GM18520 (cell line): Measurements from ENCODE around the gene BIRC7.

Experiments used
- ATAC-seq: cut with Tn5 transposase; IDR thresholded peaks from one replicate; pipeline ENCODE4 v1.9.1; 2021; ENCODE audit not compliant: unreplicated experiment

Gene BIRC7, protein sequence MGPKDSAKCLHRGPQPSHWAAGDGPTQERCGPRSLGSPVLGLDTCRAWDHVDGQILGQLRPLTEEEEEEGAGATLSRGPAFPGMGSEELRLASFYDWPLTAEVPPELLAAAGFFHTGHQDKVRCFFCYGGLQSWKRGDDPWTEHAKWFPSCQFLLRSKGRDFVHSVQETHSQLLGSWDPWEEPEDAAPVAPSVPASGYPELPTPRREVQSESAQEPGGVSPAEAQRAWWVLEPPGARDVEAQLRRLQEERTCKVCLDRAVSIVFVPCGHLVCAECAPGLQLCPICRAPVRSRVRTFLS

DNA sequence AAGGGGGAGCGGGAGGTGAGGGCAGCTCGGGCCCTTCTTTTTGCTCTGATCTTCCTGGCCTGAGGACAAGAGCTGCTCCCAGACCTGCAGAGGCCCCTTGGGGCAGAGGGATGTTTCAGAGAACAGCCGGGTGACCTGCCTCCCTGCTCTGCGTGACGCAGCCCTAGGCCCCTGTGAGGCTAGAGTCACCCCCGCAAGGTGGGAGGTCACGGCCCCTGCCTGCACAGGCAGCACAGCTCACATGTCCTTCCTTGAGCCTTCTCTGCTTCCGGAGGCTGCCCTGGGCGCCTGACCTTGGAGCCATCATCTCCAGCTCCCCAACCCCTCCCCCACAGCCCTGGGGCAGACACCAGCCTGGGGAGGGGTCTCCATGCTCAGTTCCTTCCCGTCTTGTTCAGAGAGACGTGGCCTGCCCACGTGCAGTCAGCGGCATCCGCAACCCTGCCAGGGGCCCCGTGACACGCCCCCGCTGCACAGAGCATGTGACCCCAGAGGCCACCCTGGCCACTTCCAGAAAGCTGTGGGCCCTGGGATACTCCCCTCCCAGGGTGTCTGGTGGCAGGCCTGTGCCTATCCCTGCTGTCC lies at the start of gene BIRC7:
Gene BIRC7, plus strand, starts transcription at position 507 of the 585 bp plus-strand sequence. CDS start 192 bp downstream, outside the sequence.
- no peak for ATAC-seq

DNA sequence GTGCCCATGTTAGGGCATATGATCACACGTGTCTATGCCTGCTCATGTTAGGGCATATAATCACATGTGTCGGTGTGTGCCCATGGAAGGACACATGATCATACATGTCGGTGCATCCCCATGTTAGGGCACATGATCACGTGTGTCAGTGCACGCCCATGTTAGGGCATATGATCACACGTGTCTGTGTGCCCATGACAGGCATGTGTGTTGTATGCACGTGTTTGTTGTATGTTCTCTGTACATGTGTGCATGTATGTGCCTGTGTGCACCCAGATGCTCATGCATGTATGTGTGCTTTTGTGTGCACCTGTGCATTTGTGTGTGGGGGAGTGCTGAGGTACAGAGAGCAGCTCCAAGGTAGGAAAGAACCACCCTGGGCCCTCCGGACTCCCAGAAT lies 49.6 kb upstream of the BIRC7 start:
- no peak for ATAC-seq

DNA sequence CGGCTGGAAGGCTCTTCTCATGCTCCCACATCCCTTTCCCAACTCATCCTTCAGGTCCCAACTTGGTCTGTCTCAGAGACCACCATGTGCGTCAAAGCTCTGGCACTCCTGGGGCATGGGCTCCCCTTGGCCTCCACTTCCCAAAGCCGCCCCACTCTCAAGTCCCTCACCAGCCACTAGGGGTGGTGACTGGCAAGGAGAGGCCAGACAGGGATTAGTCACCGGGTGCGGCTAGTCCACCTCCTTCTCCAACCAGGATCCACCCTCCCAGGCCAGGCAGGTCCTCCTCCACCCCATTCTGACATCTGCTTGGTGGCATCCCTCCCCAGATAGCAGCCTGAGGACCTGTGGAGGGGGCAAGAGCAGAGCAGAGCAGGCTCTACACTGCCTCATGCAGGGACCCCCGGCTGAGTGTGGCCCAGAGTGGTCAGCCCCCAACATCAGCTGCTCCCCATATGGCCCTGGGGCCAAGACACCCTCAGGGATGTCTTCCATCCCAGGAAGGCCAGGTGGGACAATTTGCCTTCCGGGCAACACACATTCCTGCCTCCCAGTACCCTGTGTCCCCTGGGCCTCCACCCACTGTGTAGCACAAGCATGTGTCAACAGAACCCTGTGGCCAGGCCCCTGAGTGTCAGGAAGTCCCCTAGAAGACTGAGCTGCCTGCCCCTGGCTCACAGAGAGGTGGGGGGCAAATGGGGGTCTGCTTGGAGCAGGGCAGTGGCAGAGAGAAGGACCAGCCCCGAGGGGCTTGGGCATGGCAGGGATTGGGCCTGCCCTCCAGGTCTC lies 49.0 kb upstream of the BIRC7 start:
- no peak for ATAC-seq

DNA sequence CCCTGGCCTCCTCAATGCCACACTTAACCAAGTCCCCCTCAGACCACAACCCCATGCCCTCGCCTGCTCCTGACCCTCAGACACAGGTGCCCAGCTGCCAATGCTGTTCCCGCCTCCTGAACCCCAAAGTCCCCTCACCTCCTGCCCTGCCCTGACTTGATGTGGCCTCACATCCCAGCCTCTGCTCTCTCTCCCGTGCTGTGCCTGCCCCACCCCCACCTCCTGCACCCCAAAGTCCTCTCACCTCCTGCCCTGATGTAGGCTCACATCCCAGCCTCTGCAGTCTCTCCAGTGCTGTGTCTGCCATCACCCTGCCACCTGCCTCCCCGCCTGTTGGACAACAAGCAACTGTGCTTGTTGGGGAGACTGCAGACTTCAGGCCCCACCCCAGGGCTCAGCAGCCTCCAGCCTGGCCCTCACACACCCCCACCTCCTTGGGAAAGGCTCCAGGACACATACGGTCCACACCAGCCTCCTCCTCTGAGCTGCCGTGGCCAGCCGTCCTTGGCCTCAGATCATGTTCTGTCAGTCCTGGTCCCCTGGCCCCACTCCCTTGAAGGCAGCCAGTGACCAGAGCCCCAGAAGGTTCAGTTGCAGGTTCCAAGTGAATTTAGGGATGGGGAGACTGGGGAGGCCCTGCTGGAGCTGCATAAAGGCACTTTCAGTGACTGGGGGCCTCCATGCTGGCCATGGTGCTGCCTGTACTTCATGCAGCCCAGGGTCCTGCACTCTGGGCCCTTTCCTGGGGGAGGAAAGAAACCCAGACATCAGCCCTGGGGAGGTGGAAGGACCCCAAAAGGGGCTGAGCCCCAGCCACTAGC lies 48.2 kb upstream of the BIRC7 start:
- ATAC-seq = no peak

DNA sequence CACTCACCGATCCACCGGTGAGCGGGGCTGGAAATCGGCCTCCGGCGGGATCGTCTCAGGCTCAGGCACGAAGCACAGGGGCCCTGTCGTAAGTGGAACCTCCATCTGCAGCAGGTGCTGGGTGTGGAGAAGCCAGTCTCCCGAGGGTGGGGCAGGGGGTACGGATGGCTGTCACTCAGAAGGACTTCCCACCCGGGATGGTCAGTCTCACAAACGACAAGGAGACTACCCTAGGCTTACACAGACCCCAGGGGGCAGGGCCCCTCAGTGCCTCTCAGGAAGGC lies 47.6 kb upstream of the BIRC7 start:
- ATAC-seq = no peak

DNA sequence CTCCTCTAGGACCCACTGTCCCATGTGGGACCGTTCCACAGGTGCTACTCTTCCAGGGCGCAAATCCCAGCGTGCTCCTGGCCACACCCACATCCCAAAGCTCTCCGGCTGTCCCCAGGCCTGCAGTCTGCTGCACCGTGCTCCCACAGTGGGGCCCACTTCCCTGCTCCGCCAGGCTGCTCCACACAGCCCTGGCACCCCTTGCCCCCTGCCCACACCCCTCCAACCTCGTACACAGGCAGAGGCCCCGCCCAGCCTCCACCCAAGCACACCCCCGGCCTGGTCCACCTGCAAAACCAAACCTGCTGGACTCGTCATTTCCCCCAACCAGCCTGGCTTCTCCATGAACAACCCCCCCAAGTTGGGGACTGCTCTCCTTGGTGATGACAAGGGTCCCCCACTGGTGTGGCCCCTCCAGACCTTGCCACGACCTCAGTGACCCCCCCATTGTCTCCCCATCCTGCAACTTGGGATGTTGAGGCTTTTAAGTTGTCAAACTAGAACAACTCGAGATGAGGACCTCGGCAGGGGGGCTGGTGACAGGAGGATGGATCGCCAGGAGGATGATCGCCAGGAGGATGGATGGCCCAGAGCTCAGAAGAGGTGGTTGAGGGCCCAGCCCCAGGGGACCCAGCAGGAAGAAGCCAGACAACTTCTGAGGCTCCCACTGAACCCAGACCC lies 46.9 kb upstream of the BIRC7 start:
- ATAC-seq = no peak

DNA sequence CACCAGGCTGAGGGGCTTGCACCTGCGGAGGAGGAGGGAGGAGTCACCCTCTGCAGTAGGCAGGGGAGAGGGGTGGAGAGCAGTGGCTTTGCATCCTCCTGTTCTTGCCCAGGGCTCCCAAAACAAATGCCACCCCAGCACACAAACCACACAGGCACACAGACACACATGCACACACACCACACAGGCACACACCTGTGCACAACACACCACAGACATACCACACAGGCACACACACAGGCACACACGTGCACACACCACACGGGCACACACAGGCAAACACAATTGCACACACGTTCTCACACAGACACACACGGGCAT lies 46.4 kb upstream of the BIRC7 start:
- ATAC-seq = no peak

DNA sequence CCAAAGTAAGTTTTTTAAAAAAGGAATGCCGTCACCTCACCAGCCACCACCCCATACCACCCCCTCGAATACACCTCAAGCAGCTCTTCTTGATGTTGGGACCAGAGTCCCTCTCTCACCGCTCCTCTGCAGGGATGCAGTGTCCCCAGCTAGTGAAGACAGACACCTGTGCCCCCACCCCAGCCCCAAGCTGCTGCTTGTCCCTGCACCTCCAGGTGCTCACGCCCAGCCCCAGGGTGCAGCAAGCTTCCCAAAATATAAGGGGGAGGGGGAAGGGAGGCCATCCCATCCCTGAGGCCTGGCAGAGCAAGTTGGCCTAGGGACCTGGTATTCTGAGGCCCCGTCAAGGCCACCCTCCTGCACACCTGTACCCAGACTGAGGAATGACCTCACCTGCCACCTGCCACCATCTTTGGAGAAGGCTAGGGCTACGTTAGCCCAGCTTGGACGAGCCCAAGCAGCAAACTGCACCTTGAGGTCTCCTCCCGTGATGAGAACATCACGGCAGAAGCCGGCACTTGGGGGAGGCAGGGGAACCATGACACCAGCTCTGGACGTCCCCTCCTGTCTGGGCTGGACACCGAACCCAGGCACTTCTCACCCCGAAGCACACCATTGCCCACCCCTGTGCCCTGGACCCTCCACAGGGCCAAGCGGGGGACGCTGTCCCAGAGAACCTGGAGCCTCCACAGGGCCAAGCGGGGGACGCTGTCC lies 45.7 kb upstream of the BIRC7 start:
- no peak for ATAC-seq

DNA sequence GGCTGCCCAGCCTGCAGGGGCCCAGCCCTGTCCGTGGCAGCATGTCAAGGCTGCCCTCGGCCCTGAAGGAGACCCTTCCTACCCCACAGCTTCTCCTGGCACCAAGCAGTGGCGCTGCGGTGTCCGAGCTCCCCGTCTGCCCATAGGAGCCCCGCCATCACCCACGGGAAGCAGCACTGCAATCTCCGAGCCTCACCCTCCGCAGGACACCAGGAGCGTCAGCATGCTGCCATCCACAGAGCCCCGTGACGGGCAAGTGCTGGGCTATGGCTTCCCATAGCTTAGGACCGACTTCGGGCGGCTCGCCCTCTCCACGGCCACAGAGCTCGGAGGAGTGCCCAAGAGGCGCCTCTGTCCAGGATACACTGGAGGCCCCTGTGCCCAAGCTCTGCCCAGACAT lies 44.9 kb upstream of the BIRC7 start:
- ATAC-seq = no peak

DNA sequence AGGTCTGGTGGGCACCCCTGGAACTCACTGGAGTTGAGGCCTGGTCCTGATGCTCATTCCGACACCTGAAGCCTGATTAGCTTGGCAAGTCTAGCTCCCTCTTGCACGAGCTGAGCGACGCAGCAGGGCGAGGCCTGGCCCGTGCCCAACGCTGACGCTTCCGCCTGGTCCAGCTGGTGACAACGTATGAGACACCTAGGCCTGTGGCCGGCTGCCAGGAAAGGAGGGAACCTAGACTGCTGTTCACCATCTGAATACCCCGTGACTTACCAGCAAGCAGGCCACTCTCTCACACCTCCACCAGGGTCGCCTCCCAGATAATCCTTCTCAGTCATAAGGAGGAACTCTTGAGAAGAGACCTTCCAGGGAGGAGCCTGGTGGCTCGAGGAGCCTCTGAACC lies 44.3 kb upstream of the BIRC7 start:
- ATAC-seq = no peak

DNA sequence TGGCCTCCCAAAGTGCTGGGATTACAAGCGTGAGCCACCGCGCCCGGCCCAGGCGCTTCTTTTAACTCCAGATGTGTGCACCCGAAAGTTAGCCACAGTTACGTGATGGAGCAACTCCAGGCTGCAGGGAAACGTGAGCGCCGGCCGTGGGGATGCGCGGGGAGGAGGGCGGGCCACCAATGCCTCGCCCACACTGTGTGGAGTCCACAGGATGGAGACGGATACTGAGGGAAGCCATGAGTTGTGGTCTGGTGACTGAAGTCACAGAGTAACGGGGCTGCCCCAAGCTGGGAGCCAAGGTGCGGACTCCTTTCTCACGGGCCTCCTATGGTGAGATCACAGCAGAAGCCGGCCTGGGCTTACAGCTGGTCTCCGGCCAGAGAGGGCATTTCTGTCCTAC lies 43.0 kb upstream of the BIRC7 start:
- ATAC-seq = no peak

DNA sequence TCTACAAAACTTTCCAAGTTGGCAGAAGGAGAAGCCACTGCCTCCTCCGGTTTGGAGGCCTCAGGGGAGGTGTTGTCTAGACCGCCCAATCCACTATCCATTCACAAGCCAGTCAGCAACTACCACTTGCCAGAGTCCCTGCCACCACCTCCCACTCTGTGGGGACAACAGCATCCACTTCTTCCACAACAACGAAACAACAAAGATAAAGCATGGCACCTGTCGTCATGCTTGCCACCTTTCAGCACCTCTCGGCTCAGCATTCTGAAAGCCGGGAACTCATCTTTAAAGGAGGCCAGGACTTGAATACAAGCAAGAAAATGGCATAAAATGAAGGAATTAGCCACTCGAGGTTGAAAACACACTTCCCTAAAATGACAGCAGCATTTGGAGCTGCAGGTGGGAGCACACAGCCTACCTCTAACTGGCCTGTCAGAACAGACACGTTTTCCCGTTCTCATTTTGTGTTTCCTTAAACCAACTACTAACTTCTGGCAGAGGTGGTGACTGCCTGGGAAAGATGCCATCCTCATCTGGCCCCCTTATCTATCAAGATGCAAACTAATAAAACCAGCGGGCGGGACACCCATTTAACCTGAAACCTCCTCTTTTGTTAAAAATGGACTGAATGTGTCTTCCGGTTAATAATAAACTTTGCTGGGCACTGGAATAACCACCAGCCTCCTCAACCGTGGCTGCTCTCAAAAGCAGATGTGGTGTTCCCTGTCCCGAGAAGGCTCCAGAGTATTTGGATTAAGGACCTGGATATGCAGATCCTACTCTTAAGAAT lies 41.5 kb upstream of the BIRC7 start:
- ATAC-seq = no peak

DNA sequence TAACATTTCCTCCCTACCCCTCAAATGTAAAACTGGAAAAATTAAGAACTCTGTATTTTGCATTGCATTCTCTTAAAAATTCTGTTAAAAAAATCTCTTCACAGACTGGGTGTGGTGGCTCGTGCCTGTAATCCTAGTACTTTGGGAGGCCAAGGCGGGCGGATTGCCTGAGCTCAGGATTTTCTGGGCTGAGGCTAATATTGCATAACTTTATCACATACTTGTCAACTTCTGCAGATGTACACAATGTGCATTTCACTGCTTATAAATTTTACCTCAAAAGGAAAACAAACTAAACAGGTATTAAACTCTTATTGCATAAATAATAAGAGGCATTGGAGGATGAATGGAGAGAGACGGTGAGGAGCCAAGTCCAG lies 40.9 kb upstream of the BIRC7 start:
- ATAC-seq = no peak

DNA sequence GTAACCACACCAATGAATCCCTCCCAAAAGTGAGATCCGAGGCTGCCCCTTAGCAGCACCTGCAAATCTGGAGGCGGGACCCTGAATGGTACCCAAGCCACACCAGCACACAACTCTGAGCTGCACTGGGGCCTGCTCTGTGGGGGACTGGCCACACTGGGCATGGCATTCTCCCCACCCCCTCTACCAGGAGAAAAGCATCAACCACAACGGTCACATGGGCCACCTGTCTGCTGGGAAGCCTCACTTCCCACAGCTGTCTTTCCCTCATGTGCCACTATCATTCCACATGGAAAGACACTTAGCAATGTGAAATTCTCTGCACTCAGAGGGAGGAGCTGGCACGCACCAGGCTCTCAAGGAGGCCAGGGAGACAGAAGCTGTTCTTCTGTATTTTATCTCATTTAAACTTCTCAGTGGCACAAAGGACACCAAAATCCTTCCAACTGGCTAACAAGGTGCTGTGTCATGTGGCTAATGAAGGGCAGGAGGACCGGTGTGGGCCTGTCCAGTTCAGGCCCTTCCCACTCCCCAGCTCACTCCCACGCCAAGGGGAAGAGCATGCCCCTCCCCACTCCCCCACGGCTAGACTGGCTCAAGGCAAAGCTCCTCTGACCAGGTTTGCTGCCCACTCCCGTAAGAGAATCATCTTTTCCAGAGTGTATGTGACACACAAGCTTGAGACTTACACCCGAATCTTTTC lies 38.8 kb upstream of the BIRC7 start:
- ATAC-seq = no peak

DNA sequence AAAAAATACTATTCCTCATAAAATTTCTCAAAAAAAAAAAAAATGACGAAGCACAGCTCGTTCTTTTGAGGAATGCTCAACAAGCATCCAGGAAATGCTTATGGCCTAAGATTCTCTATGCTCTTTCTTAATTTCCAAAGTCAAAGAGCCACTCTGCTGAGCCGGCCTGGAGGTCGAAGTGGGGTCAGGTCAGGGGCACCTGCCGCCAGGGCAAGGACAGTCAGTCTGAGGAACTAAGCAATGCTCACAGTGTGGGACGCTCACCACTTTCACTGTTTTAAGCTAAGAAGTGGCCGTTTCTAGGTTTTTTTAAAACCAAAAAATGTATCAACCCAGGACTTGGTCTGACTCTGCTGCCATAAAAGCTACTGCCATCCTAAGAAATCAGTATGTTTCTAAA lies 37.1 kb upstream of the BIRC7 start:
- ATAC-seq = no peak

DNA sequence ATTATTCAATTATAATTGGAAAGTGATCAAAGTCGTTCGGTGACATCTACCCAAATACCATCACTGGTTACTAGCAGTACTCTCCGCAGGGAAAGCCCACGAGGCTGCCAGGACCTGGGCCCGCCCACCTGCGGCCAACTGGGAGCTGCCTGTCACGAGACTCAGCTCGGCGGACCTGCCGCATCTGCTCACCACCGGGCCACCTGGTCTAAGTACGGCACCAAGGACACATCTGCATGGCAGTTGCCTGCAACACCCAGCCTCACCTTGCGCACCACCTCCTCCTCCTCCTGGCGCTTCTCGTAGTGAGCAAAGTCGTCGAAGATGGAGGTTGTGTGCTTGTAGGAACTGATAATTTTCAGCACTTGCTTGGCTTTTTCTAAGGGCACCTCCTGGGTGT lies 33.7 kb upstream of the BIRC7 start:
- ATAC-seq = no peak

DNA sequence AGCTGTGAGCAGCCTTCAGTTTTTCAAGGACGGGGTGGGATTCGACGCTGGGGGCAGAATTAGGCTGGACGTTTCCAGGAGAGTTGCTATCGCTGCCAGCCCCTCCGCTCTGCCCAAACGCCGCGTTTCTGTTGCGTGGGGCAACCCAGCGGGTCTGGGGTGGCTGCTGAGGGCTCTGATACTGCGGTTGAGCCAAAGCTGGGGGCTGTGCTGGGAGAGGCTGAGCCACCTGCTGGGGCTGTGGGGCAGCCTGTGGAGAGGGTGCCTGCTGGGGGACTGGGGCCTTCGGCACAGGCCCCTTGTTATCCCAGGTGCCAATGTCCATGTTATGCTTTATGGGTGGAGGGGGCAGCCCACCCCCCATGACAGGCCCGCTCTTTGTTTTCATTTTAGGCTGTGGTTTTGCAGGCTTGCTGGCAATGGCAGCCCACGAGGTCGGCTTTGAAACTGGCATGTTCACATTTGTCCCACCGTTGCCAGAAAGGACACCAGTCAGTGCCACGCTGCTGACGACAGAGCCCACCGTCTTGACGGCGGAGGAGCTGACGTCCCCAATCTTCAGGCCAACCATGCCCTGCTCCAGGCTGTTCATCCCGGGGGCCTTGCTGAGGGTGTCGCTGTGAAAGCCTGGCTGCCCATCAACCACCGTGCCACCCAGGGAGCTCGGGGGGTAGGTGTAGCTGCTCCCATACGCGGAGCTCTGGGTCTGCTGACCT lies 32.7 kb upstream of the BIRC7 start:
- no peak for ATAC-seq

DNA sequence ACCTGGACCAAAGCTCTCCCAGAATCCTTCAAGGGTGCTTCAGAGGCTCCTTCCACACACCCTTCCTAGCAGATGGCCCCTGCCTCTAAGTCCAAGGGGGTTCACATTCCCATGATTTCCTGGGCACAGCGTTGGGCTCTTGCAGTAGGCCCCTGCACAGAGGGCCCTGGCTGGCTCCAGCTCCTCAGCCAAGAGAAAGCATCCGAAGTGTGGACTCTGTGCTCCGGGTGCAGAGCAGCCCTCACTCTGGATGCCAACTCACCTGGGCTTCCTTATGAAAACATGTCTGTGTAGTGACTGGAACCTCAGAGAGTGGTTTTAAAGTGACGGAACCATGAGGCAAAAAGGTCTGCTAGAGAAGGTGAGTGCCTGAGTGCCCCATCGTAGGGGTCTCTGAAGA lies 31.3 kb upstream of the BIRC7 start:
- ATAC-seq = no peak

DNA sequence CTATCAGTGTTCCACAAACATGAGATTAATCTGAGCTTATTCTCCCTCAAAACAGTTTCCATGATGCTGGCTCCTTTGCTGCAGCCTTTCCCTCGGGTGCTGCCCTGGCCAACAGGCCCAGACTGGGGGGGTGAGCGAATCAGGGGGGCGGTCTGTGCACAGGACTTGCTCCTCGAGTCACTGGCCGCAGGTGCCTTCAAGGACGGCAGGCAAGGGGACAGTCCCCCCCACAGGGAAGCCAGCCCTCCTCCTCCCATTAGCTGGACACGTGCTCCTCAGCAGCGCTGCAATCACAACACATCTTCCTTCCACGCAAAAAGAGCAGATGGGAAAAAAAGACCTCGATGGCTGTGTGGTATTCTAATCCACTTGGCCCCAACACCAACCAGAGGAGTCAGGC lies 29.8 kb upstream of the BIRC7 start:
- ATAC-seq = no peak
